ENCODE measurements around the gene OSBPL3. TPM values are rescaled to one million over a fixed set of nuclear protein-coding genes. Genes with fewer than 3 reads are reported as not detected.
"Not testable (repeated sequence)": the region's sequence is repeated elsewhere in the genome, so short reads cannot be mapped to it uniquely, and the experiment has no call there.

The OSBPL3 gene
- polyA plus RNA-seq, 3 donors: 15.3 to 20.4 (median 17.5) TPM

GRCh38 chr7:24924375-24924774 lies 55.6 kb downstream of the OSBPL3 start:
- DNase-seq (ENCODE audit: low read depth in 3 of 3, low spot score in 2 of 3): no peak

DNA sequence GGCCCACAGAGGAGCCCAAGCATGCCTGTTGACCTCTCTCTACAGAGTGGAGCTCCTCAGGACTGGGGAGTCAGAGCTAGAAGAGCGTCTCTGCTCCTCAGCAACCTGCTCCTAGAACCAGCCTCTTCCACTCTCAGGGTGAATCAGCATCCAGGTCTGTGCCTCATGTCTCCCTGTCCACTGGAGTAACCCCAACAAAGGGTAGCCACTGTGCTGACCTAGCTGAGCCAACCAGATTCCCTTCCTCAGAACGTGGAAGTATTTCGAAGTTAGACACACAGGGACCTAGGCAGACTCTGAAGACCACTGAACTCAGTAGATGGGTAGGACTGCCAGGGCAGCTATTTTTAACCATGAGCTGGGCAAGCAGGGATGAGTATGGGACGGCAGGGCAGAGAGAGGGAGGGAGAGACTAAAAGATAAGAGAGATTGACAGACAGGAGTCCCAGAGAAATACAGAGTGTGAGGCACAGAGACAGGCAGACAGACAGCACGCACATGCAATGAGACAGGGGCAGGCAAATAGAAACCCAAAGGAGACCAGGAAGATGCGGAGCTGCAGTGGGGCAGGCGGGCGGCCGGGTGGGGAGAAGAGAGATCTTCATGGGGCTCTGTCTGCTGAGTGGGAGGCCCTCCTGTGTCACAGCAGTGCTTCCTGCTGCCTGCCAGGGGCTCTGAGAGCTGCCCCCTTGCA lies 56.7 kb downstream of the OSBPL3 start:
- no peak for DNase-seq (ENCODE audit: low read depth in 3 of 3, low spot score in 2 of 3)

GRCh38 chr7:24922099-24922773 lies 57.7 kb downstream of the OSBPL3 start:
- DNase-seq (ENCODE audit: low read depth in 3 of 3, low spot score in 2 of 3): no peak

DNA sequence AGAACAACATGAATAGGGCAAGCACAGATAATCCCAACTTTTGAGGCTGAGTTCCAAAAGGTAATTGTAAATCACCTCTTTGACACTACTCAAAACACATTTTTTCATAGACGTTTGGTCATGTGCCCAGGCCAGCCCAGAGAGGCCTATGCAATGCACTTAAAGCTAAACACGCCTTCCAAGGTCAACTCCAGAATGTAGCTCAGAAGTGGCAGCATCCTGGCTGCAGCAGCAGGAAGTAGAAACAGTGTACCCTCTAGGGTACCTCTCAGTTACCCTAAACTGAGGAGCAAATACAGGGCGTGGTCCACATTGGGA lies 58.7 kb downstream of the OSBPL3 start:
- DNase-seq (ENCODE audit: low read depth in 3 of 3, low spot score in 2 of 3): no peak

DNA sequence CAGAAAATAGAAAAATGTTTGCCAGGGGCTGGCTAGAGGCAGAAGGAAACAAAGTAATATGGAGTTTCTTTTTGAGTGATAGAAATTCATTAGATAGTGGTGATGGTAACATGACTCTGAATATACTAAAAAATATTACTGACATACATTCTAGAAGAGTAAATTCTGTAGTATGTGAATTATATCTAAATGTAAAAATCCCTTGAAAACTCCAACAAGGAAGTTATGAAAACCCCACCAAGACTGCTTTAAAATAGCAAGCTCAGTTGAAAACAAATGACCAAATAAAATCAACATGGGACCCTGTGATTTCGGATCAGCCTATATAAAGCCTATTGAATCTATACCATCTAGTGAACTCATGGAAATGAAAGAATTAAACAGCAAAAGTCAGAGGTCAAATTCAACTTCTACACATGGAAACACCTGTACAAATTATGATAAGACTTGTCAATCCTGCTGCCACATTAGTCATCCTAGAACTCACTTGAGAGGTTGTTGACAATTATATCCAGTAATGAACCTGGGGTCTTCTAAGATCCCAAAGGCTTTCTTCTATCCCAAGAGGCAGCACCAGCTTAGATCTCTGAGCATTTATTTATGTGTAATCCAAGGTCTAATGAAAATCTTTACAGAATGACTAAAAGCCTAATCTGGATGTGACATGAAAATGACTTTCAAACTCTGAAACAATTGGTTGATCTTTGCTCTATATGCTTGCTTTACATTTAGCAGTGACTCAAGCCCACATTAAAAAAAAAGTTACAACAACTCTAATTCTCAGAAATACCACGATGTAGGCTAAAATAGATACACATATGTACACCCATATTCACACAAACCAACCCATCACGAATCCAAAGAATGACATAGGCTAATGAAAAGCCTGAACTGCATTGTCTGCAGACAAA lies 59.3 kb downstream of the OSBPL3 start:
- DNase-seq (ENCODE audit: low read depth in 3 of 3, low spot score in 2 of 3): no peak

DNA sequence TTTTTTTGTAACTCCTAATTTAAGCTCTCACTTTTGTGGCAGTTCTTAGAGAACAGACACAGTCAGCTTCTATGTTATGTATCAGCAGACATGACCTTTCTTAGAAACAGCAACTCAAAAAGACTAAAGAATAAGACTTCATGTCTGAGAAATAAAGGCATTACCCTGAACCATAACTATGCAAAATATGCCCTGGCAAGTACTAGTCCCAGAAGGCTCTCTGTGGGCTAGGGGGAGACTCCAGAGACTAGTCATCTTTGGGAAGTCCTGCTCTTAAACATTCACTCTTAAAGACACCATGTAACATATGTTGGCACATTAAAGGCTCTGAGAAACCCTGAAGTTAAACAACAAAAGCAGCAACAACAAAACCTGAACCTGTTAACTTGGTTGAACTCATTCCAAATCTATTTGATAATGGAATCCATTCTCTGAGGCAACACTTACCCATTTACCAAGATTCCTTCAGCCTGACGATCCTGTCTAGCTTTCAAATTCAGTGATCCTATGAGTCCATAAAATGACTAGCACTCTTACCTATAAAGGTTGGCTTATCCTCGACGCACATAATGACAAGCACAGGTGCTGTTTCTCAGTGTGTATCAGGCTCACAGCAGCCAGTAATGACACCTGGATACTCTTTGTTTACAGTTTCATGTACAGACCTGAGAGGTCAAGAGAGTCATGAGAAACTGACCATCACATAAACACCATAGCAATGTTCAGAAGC lies 62.3 kb downstream of the OSBPL3 start:
- no peak for DNase-seq (ENCODE audit: low read depth in 3 of 3, low spot score in 2 of 3)

- DNase-seq (ENCODE audit: low read depth in 3 of 3, low spot score in 2 of 3): no peak
These were observed 63.4 kb downstream of the OSBPL3 start for GRCh38 chr7:24916463-24917040.

DNA sequence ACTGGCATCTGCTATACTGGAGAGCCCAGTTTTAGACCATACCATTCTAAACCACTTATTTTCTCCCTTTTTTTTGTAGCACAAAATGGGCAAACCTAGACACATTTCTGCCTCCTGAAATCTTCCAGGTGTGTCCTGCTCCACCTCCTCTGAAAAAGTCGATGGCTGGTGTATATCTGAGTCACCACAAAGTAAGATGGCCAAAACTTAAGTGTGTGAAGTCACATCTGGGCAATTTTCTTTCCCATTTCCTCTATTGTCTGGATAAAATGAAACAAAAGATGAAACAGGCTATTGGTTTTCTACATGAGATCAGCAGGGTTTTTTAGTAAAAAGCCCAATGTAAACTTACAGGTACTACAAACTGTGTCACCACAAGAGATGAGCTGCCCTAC lies 65.5 kb downstream of the OSBPL3 start:
- no peak for DNase-seq (ENCODE audit: low read depth in 3 of 3, low spot score in 2 of 3)

DNA sequence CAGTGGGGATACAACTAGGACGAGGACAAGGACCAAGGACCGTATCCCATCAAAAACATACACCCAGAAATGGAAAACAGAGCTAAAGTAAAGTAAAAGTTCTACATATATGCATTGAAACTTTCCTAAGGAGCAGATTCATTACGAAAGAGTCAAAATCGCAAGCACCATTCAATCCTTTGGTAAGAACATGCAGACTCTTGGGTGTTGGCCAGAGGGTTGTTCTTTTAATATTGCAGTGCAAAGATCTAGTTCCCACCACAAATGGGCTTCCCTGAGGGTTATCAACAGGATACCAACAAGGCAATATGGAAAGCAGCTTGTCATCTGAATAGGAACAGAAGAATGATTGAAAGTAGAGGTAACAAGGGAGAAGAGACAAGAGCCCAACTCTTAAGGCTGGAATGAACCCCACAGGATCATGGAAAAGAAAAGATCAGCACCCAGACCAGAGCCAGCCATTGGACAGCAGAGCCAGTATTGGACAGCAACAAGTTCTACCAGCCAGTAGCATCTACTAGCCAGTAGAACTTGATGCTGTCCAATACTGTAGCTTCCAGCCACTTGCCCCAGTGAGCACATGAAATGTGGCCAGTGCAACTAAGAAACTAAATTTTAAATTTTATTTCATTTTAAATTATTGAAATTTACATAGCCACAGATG lies 66.0 kb downstream of the OSBPL3 start:
- DNase-seq (ENCODE audit: low read depth in 3 of 3, low spot score in 2 of 3): no peak

GRCh38 chr7:24912874-24913514 lies 67.0 kb downstream of the OSBPL3 start:
- DNase-seq (ENCODE audit: low read depth in 3 of 3, low spot score in 2 of 3): no peak

DNA sequence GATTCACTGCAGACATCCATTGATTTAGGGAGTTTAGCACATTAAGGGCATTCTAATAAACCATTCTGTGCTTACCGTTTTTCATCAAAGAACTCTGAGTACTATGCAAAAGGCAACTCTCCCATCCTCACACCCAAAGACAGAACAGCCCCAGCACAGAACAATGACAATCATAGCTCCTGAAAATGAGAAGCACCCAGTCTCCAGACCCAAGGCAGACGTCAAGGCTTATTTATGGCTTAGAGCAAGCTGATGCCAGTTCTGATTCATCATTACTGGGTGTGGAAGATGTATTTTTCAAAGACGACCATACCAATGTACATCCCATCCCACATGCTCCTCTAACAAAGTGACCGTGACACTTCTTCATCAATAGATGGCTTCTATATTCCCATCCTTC lies 67.6 kb downstream of the OSBPL3 start:
- no peak for DNase-seq (ENCODE audit: low read depth in 3 of 3, low spot score in 2 of 3)

DNA sequence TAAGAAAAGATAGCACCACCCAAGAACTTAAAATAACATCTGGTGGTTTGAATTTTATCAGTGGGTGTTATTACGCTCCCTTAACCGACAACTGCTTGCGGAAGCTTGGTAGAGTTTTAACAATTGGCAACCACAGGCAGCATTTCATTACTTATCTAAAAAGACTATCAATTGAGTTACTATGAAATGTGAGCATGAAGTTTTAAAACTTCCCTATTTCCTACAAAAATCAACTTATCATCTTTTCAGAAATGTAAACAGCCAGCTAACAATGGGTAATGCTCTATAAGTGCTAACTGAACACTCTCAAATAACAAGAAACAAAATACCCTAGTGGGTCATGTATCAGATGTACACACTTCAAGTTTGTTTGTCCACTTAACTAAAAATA lies 68.8 kb downstream of the OSBPL3 start:
- no peak for DNase-seq (ENCODE audit: low read depth in 3 of 3, low spot score in 2 of 3)

DNA sequence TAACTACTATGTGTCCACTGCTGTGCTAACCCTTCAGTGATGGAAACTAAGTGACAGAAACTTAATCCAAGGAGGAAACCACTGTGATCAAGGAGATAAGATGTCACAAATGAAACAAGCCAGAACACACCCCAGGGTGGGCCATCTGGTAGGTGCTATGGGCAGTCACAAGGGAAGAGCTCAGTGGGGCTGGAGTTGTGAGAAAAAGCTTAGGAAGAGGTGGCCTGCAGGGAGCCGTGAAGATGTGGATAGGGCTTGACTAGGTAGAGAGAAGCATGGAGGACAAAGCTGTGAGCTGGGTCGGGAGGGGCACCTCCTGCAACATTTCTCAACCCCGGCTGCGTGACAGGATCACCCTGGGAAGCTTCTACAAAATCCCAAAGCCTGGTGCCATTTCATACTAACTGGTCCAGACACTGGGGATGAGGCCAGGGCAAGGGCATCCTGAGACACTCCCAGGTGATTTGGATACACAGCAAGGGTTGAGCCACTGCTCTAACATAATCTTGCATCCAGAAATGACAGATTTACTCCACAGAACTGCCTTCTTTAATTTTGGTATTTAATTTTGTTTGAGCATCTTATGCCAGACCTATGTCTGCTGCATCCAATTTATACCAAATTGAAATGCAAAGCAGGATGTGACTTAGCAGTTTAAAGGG lies 69.3 kb downstream of the OSBPL3 start:
- DNase-seq (ENCODE audit: low read depth in 3 of 3, low spot score in 2 of 3): no peak

GRCh38 chr7:24908727-24909126 lies 71.3 kb downstream of the OSBPL3 start:
- DNase-seq (ENCODE audit: low read depth in 3 of 3, low spot score in 2 of 3): no peak

- no peak for DNase-seq (ENCODE audit: low read depth in 3 of 3, low spot score in 2 of 3)
These were observed 71.8 kb downstream of the OSBPL3 start for GRCh38 chr7:24908166-24908565.

DNA sequence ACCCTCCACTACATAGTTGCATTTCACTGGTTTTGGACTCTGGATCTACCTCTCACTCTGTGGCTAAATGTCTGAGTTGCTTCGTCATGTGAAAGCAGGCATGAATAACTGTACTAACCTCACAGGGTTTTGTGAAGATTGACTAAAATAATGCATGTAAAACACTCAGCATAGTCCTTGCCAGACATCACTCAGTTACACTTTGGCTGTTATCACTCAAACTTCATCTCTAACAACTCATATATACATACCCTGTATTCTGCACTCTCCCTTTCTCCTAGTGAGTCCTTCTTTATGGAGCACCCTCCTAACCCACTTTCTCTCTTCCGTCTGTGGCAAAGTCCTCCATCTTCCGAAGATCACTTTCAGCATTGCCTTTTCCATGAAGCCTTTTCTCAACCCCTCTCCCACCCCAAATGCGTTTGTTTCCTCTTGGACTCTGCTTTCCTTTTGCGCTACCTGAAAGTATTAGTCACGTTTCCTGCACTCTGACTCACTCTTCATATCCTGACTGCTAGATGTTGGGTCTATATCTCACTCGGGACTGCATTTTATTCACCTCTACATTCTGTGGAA lies 72.6 kb downstream of the OSBPL3 start:
- DNase-seq (ENCODE audit: low read depth in 3 of 3, low spot score in 2 of 3): no peak

GRCh38 chr7:24905996-24906770 lies 73.8 kb downstream of the OSBPL3 start:
- DNase-seq (ENCODE audit: low read depth in 3 of 3, low spot score in 2 of 3): no peak

GRCh38 chr7:24903992-24904391 lies 76.0 kb downstream of the OSBPL3 start:
- not testable (repeated sequence) for DNase-seq (ENCODE audit: low read depth in 3 of 3, low spot score in 2 of 3)

Data from right renal cortex interstitium (tissue), 3 donors.